SK-N-SH (cell line): ENCODE data around the gene SMYD3.

ENCODE experiments used
- CTCF ChIP-seq: fragments of 200-600 bp; sonication (generic); IDR thresholded peaks from 2 replicates; pipeline ENCODE4 v1.6.1; 2017; ENCODE audit warnings: antibody characterized with exemption, mild to moderate bottlenecking, moderate library complexity
- MXI1 ChIP-seq: IDR thresholded peaks from 2 replicates; pipeline ENCODE4 v1.6.1; 2012; ENCODE audit warnings: mild to moderate bottlenecking, low read depth, low read length, improper control_type of control experiment
- TCF12 ChIP-seq: IDR thresholded peaks from 2 replicates; pipeline ENCODE4 v1.4.0; 2012
- ZBTB33 ChIP-seq: IDR thresholded peaks from 2 replicates; pipeline ENCODE4 v1.4.0; 2012; ENCODE audit warnings: low read depth, borderline replicate concordance

- TF ChIP-seq CTCF: no peak
- TF ChIP-seq ZBTB33: no peak
- no peak for TF ChIP-seq MXI1
- TF ChIP-seq TCF12: no peak
Observed at GRCh38 chr1:246482805-246483568, 24.1 kb downstream of the SMYD3 start.
